Kidney (tissue), 14 donors: ENCODE data around the gene HMGB2. TPM values are rescaled to one million over a fixed set of nuclear protein-coding genes. Genes with fewer than 3 reads are reported as not detected.

Experiments used
- DNase-seq, 5 donors: peaks; one replicate each; pipeline ENCODE4 v3.0.0-alpha.2; 2013 to 2020
- FAIRE-seq: peaks from 2 replicates; lab custom pipeline; 2012; peaks lifted over from hg19 to GRCh38; lab: Jason Lieb, UNC
- H3K27ac ChIP-seq, 2 donors: one replicate each; pipeline ENCODE4 v1.7.0; 2013; ENCODE audit warnings: low read depth in 2 of 2, low read length in 2 of 2, inconsistent platforms in 1 of 2
- H3K27me3 ChIP-seq: one replicate; pipeline ENCODE4 v1.7.1; 2013; ENCODE audit warnings: low read length, inconsistent platforms; ENCODE audit not compliant: control insufficient read depth, insufficient read depth
- H3K36me3 ChIP-seq, 3 donors: one replicate each; pipeline versions ENCODE4 v1.7.0 to v1.7.1; 2013; ENCODE audit warnings: low read length in 3 of 3, control low read depth in 1 of 3, inconsistent platforms in 1 of 3; ENCODE audit not compliant: insufficient read depth in 3 of 3, control insufficient read depth in 2 of 3
- H3K4me1 ChIP-seq, 3 donors: one replicate each; pipeline versions ENCODE4 v1.7.0 to v1.7.1; 2013; ENCODE audit warnings: low read length in 3 of 3, inconsistent platforms in 1 of 3, low read depth in 1 of 3; ENCODE audit not compliant: control insufficient read depth in 2 of 3, insufficient read depth in 2 of 3
- H3K4me3 ChIP-seq, 3 donors: one replicate each; pipeline versions ENCODE4 v1.7.0 to v1.8.1; 2013; ENCODE audit warnings: low read length in 3 of 3, control low read depth in 1 of 3, inconsistent platforms in 1 of 3
- H3K9ac ChIP-seq, 3 donors: one replicate each; pipeline versions ENCODE4 v1.7.0 to v1.7.1; 2013; ENCODE audit warnings: low read length in 3 of 3, control low read depth in 1 of 3, inconsistent platforms in 1 of 3
- H3K9me3 ChIP-seq, 3 donors: one replicate each; pipeline versions ENCODE4 v1.7.0 to v1.7.1; 2013; ENCODE audit warnings: low read length in 3 of 3, control low read depth in 1 of 3, inconsistent platforms in 1 of 3; ENCODE audit not compliant: control insufficient read depth in 2 of 3, insufficient read depth in 1 of 3
- CTCF ChIP-seq: IDR thresholded peaks from 3 replicates; pipeline ENCODE4 v1.5.1; 2012; ENCODE audit warnings: mild to moderate bottlenecking, moderate library complexity, borderline replicate concordance; ENCODE audit not compliant: insufficient read depth; ENCODE audit errors: extremely low read depth
- intact Hi-C: fragments of 100-400 bp; cut with DNase I; formaldehyde crosslinking; loops from one replicate; pipeline ENCODE4 v1.11.1; 2022
- polyA plus RNA-seq: library from polyadenylated mRNA; stranded (reverse); fragments of 350-450 nt; fragmentation: Illumina TruSeq; extraction: RNeasy Lipid Tissue Mini Kit (QIAGEN cat#74804); gene quantifications from one replicate; pipeline ENCODE4 v1.2.3, GENCODE V29; 2014; ENCODE audit warnings: low read depth, low replicate concordance; ENCODE audit not compliant: insufficient read depth
- total RNA-seq: library from RNA; stranded (reverse); fragmentation: NEBNext Ultra II Directional; extraction: Animal tissue kit (Norgen Biotek cat#: 25700); gene quantifications from one replicate; pipeline ENCODE4 v1.2.1, GENCODE V29; 2021
- donor health status: control.
- donor health status: control.
- donor health status: control.
- donor health status: control.
- donor health status: control.
- donor health status: DM: yes; HTN: yes; CAD: no.
- donor health status: Normal renal cell carcinoma (clear cell type).

HMGB2 gene
- total and polyA plus RNA-seq, 2 donors from 2014 or later: 41.8 to 76.8 TPM

- FAIRE-seq: no peak
- no peak overlapping the region for H3K9ac ChIP-seq
- H3K4me1 ChIP-seq: peaks cover 0 to 12% (median 0%) of the 10 kb centered on the region in 3 donors
- H3K27ac ChIP-seq: no peak overlapping the region
- H3K27me3 ChIP-seq: no peaks in the 10 kb centered on the region
- intact Hi-C loops: no loop called here
- no peaks in the 10 kb centered on the region for H3K9me3 ChIP-seq
- peak overlapping the region in 2 of 3 donors; percentile 24 to 81 for H3K4me3 ChIP-seq
- TF ChIP-seq CTCF: no peak
- no peak for DNase-seq
- peaks cover 3 to 13% (median 10%) of the 10 kb centered on the region in 3 donors for H3K36me3 ChIP-seq
These were observed 2.1 kb downstream of the HMGB2 start for GRCh38 chr4:173332021-173332487.

GRCh38 chr4:173330590-173330989, 3.6 kb downstream of the HMGB2 start:
- H3K9ac ChIP-seq: no peak overlapping the region
- peaks cover 0 to 12% (median 0%) of the 10 kb centered on the region in 3 donors for H3K4me1 ChIP-seq
- DNase-seq (no peak), FAIRE-seq (no peak)
- no peaks in the 10 kb centered on the region for H3K27me3 ChIP-seq
- intact Hi-C loops: no loop called here
- no peaks in the 10 kb centered on the region for H3K9me3 ChIP-seq
- H3K4me3 ChIP-seq: no peak overlapping the region
- no peak overlapping the region for H3K27ac ChIP-seq
- peaks cover 3 to 20% (median 12%) of the 10 kb centered on the region in 3 donors for H3K36me3 ChIP-seq
- no peak for TF ChIP-seq CTCF

GRCh38 chr4:173328236-173328901, 5.8 kb downstream of the HMGB2 start:
- H3K9ac ChIP-seq: no peak overlapping the region
- FAIRE-seq (no peak), DNase-seq (no peak)
- no peaks in the 10 kb centered on the region for H3K27me3 ChIP-seq
- peaks cover 3 to 21% (median 12%) of the 10 kb centered on the region in 3 donors for H3K36me3 ChIP-seq
- no peak for TF ChIP-seq CTCF
- H3K9me3 ChIP-seq: no peaks in the 10 kb centered on the region
- no peak overlapping the region for H3K4me3 ChIP-seq
- H3K27ac ChIP-seq: no peak overlapping the region
- H3K4me1 ChIP-seq: peaks cover 0 to 12% (median 0%) of the 10 kb centered on the region in 3 donors
- intact Hi-C loops: no loop called here
